ENCODE measurements around the gene PGM2. TPM values are rescaled to one million over a fixed set of nuclear protein-coding genes. Genes with fewer than 3 reads are reported as not detected.
"Not testable (repeated sequence)": the region's sequence is repeated elsewhere in the genome, so short reads cannot be mapped to it uniquely, and the experiment has no call there.

PGM2 gene
- polyA plus RNA-seq, 3 donors from 2014 or later, result 26.6 to 31.0 (median 30.1) TPM

- Mint-ChIP-seq H3K27ac (no peak overlapping the region), H3K36me3 (no peaks in the 10 kb centered on the region), H3K4me1 (no peaks in the 10 kb centered on the region), H3K9me3 (no peaks in the 10 kb centered on the region), H3K4me3 (no peak overlapping the region), H3K27me3 (ENCODE audit: low read depth in 3 of 3) (peaks cover 2 to 6% (median 2%) of the 10 kb centered on the region in 3 donors)
- no peak for DNase-seq
Measured at GRCh38 chr4:37799941-37800554, 26.4 kb upstream of the PGM2 start.

DNA sequence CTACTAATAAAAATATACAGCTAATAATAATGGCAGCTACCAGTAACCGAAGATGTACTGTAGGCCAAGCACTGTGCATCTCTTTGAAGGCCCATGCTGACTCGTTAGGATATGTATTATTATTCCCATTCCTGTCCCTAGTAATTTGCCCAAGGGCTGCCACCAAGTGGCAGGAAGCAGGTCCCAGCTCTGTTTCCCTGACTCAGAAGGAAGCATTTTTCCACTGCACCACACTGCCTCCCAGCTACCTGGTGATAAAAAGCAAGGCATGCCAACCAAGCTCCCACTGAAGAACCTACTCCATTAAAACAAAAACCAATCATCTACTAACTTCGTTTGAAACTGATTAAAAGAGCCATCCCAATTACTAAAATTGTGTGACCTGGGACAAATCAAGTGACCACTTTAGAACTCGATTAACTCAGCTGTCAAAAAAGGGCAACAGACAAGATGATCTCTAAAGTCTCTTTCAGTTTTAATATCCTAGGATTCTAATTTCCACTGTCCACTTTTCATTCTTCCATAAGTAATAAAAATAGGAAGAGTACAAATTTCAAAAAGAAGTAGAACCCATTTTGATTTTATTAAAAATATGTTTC lies 24.3 kb upstream of the PGM2 start:
- Mint-ChIP-seq H3K9me3 (no peaks in the 10 kb centered on the region), H3K4me3 (no peak overlapping the region), H3K36me3 (no peaks in the 10 kb centered on the region), H3K27me3 (ENCODE audit: low read depth in 3 of 3) (peaks cover 2 to 3% (median 3%) of the 10 kb centered on the region in 3 donors), H3K4me1 (no peaks in the 10 kb centered on the region), H3K27ac (no peak overlapping the region)
- no peak for DNase-seq

GRCh38 chr4:37803348-37803973 lies 23.0 kb upstream of the PGM2 start:
- Mint-ChIP-seq H3K9me3 (no peaks in the 10 kb centered on the region), H3K4me3 (no peak overlapping the region), H3K4me1 (no peaks in the 10 kb centered on the region), H3K36me3 (no peaks in the 10 kb centered on the region), H3K27me3 (ENCODE audit: low read depth in 3 of 3) (peaks cover 2 to 4% (median 3%) of the 10 kb centered on the region in 3 donors), H3K27ac (no peak overlapping the region)
- DNase-seq, result peak; percentile 45 to 54 (median 52)

DNA sequence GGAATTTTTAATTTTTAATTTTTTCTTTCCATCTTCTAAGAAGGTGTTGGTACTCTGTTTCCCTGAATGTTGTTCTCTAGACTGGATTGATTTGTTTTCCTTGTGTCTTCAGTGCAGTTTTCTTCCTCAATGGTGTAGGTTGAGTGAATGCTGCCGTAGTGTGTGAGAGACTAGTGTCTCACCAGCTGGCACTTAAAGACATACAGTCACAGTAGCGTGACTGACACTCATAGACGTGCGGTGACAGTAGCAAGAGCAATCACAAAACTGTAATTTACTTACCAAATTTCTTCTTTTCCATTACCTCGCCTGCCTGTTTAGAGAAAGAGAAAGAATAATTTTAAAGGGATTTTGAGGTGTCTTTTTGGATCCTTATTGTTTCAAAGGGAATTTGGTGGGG lies 21.4 kb upstream of the PGM2 start:
- Mint-ChIP-seq H3K9me3 (no peaks in the 10 kb centered on the region), H3K4me3 (no peak overlapping the region), H3K4me1 (no peaks in the 10 kb centered on the region), H3K36me3 (no peaks in the 10 kb centered on the region), H3K27me3 (ENCODE audit: low read depth in 3 of 3) (peaks cover 2 to 3% (median 2%) of the 10 kb centered on the region in 3 donors), H3K27ac (no peak overlapping the region)
- no peak for DNase-seq

DNA sequence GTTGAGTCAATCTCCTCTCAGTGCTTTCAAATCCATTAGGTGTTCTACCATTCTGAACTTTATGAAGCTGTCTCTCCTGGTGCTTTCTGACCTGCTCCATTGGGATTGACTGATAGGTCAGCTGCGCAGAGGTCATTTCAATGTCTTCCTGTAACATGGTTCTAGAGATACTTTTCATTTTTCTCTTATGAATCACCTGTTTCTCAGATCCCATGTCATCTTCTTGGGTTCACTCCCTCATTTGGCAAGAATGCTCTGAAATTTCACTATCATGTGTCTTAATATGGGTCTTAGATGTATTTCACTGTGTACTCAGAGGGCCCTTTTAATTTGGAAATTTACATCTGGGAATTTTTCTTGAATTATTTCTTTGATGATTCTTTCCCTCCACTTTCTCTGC lies 13.8 kb upstream of the PGM2 start:
- no peak overlapping the region for H3K4me3 Mint-ChIP-seq
- H3K27ac Mint-ChIP-seq, result no peak overlapping the region
- no peaks in the 10 kb centered on the region for H3K36me3 Mint-ChIP-seq
- DNase-seq, result no peak
- peaks cover 27 to 31% of the 10 kb centered on the region in 2 donors for H3K4me1 Mint-ChIP-seq
- peaks cover 0 to 16% (median 5%) of the 10 kb centered on the region in 3 donors for H3K27me3 Mint-ChIP-seq (ENCODE audit: low read depth in 3 of 3)
- no peaks in the 10 kb centered on the region for H3K9me3 Mint-ChIP-seq

GRCh38 chr4:37815591-37815990 lies 10.9 kb upstream of the PGM2 start:
- Mint-ChIP-seq H3K27me3 (ENCODE audit: low read depth in 3 of 3) (peaks cover 0 to 17% (median 5%) of the 10 kb centered on the region in 3 donors), H3K27ac (peak overlapping the region; percentile 61 to 89 (median 84)), H3K9me3 (peaks cover 0 to 1% (median 0%) of the 10 kb centered on the region in 6 donors), H3K4me3 (peak overlapping the region; percentile 74 to 88 (median 80)), H3K4me1 (peaks cover 27 to 43% of the 10 kb centered on the region in 2 donors), H3K36me3 (no peaks in the 10 kb centered on the region)
- DNase-seq, result no peak

GRCh38 chr4:37816006-37816405 lies 10.5 kb upstream of the PGM2 start:
- Mint-ChIP-seq H3K36me3 (no peaks in the 10 kb centered on the region), H3K4me3 (peak overlapping the region; percentile 74 to 88 (median 80)), H3K9me3 (peaks cover 0 to 1% (median 0%) of the 10 kb centered on the region in 6 donors), H3K27me3 (ENCODE audit: low read depth in 3 of 3) (peaks cover 0 to 13% (median 5%) of the 10 kb centered on the region in 3 donors), H3K4me1 (peaks cover 27 to 43% of the 10 kb centered on the region in 2 donors), H3K27ac (peak overlapping the region; percentile 61 to 89 (median 84))
- DNase-seq, result peak; percentile 27 to 35 (median 34)

GRCh38 chr4:37816719-37817118 lies 9.8 kb upstream of the PGM2 start:
- peaks cover 0 to 9% (median 5%) of the 10 kb centered on the region in 3 donors for H3K27me3 Mint-ChIP-seq (ENCODE audit: low read depth in 3 of 3)
- H3K9me3 Mint-ChIP-seq, result peaks cover 0 to 1% (median 0%) of the 10 kb centered on the region in 6 donors
- no peaks in the 10 kb centered on the region for H3K36me3 Mint-ChIP-seq
- H3K4me1 Mint-ChIP-seq, result peaks cover 27 to 43% of the 10 kb centered on the region in 2 donors
- H3K27ac Mint-ChIP-seq, result peak overlapping the region; percentile 6 to 86 (median 78)
- peak; percentile 23 to 44 (median 38) for DNase-seq
- H3K4me3 Mint-ChIP-seq, result peak overlapping the region; percentile 74 to 88 (median 80)

GRCh38 chr4:37818752-37819151 lies 7.7 kb upstream of the PGM2 start:
- Mint-ChIP-seq H3K4me1 (peaks cover 35 to 50% of the 10 kb centered on the region in 2 donors), H3K4me3 (no peak overlapping the region), H3K9me3 (peaks cover 0 to 1% (median 0%) of the 10 kb centered on the region in 6 donors), H3K27me3 (ENCODE audit: low read depth in 3 of 3) (peaks cover 0 to 11% (median 5%) of the 10 kb centered on the region in 3 donors), H3K27ac (peak overlapping the region in 1 of 6 donors; percentile 60), H3K36me3 (no peaks in the 10 kb centered on the region)
- no peak for DNase-seq

DNA sequence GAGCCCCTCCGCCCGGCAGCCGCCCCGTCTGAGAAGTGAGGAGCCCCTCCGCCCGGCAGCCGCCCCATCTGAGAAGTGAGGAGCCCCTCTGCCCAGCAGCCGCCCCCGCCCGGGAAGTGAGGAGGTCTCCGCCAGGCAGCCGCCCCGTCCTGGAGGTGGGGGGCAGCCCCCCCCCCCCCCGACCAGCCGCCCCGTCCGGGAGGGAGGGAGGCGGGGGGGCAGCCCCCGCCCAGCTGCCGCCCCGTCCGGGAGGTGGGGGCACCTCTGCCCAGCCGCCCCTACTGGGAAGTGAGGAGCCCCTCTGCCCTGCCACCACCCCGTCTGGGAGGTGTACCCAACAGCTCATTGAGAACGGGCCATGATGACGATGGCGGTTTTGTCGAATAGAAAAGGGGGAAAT lies 6.0 kb upstream of the PGM2 start:
- not testable (repeated sequence) for H3K9me3 Mint-ChIP-seq, DNase-seq, H3K36me3 Mint-ChIP-seq, H3K4me3 Mint-ChIP-seq, H3K27ac Mint-ChIP-seq
- peaks cover 0 to 14% (median 5%) of the 10 kb centered on the region in 3 donors for H3K27me3 Mint-ChIP-seq (ENCODE audit: low read depth in 3 of 3)
- H3K4me1 Mint-ChIP-seq, result peaks cover 32 to 44% of the 10 kb centered on the region in 2 donors

DNA sequence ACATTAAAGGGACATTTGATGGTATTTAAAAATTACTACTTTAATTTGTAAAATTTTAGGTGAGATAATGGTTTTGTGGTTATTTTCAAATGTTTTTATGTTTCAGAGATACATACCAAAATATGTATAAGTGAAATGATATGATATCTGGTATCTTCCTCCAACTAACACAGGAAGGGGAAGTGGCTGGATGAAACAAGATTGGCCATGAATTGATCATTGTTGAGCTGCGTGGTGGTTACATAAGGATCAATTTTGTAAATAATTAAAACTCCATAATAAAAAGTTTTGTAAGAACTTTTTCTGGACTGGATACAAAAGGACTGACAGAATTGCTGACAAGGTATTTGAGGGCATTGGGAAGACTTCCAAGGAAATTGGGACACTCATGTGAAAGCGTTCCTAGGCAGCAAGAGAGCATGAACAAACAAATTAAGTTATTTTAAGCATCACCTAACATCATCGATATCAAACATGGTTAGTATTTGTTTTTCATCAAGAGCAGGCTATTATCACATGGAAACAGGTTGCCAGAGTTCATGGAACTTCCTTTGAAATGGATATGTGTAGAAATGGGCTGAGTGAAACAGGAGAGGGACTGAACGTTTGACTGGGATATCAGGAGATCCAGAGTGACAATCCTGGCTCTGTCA lies 4.4 kb upstream of the PGM2 start:
- no peak overlapping the region for H3K4me3 Mint-ChIP-seq
- H3K36me3 Mint-ChIP-seq, result no peaks in the 10 kb centered on the region
- peaks cover 0 to 7% (median 3%) of the 10 kb centered on the region in 3 donors for H3K27me3 Mint-ChIP-seq (ENCODE audit: low read depth in 3 of 3)
- H3K4me1 Mint-ChIP-seq, result peaks cover 26 to 38% of the 10 kb centered on the region in 2 donors
- H3K9me3 Mint-ChIP-seq, result peaks cover 0 to 1% (median 0%) of the 10 kb centered on the region in 6 donors
- H3K27ac Mint-ChIP-seq, result no peak overlapping the region
- no peak for DNase-seq

DNA sequence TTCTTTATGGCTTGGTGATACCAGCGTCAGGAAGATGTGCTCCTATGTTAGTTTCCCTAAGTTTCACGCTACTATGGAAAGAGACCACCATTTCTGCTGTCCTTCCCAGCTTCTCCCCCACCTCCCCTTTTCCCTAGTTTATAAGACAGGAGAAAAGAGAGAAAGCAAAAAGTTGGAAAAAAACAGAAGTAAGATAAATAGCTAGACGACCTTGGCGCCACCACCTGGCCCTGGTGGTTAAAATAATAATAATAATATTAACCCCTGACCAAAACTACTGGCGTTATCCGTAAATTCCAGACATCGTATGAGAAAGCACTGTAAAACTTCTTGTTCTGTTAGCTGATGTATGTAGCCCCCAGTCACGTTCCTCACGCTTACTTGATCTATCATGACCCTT lies 985 bp upstream of the PGM2 start:
- Mint-ChIP-seq H3K27ac (peak overlapping the region; percentile 79 to 97 (median 92)), H3K4me3 (peak overlapping the region; percentile 92 to 99 (median 93)), H3K36me3 (peaks cover 4 to 11% (median 9%) of the 10 kb centered on the region in 3 donors), H3K4me1 (peaks cover 46 to 57% of the 10 kb centered on the region in 2 donors)
- not testable (repeated sequence) for DNase-seq; H3K27me3 Mint-ChIP-seq (ENCODE audit: low read depth in 3 of 3); H3K9me3 Mint-ChIP-seq

GRCh38 chr4:37825968-37826294 lies 555 bp upstream of the PGM2 start:
- peaks cover 46 to 59% of the 10 kb centered on the region in 2 donors for H3K4me1 Mint-ChIP-seq
- peak overlapping the region; percentile 79 to 97 (median 92) for H3K27ac Mint-ChIP-seq
- peaks cover 0 to 7% (median 5%) of the 10 kb centered on the region in 3 donors for H3K27me3 Mint-ChIP-seq (ENCODE audit: low read depth in 3 of 3)
- no peak for DNase-seq
- H3K4me3 Mint-ChIP-seq, result peak overlapping the region; percentile 92 to 99 (median 93)
- H3K9me3 Mint-ChIP-seq, result no peaks in the 10 kb centered on the region
- peaks cover 6 to 14% (median 12%) of the 10 kb centered on the region in 3 donors for H3K36me3 Mint-ChIP-seq
